SKM-1 treated with dmso at 0.1 percent for 144 hours (cell line): Measurements from ENCODE around the gene C1orf198.

ENCODE experiments used
- DNase-seq: peaks from one replicate; lab custom pipeline; 2025; ENCODE audit not compliant: unreplicated experiment; lab: John Stamatoyannopoulos, UW

Gene C1orf198

DNA sequence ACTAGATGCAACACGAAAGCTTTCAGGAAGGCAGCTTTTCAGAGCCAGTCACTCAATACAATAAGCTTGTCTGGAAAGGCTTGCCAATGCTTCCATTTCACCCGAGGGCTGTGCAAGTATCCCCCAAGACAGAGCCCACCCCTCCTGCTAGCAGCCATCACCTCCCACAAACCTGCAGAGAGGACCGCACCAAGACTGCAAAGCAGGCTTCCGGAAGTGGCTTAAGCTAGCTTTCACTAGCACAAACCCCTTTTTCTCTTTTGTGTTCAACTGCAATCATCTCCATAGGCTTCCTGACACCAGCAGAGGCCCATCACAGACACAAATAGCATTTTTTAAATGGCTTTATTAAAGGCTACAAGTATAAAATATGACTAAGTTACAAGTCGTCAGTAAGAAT is 31.5 kb downstream of the C1orf198 start:
- no peak for DNase-seq

DNA sequence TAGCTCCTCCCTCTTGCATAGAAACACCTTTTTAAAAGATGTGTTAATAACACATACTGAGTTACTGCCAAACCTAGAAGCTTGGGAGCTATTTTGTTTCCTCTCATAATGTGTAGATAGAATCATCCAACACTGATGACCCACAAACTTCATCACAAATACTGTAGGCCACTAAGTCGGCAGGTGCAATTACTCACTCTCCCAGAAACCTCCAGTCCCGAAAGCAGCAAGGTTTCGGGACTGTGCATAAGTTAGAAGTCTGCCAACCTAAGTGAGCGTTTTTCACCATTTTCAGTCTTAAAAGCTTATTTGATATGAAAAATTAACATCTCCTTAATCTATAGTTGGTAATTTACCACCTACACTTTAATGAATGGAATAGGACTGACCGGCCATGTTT is 32.0 kb downstream of the C1orf198 start:
- no peak for DNase-seq

DNA sequence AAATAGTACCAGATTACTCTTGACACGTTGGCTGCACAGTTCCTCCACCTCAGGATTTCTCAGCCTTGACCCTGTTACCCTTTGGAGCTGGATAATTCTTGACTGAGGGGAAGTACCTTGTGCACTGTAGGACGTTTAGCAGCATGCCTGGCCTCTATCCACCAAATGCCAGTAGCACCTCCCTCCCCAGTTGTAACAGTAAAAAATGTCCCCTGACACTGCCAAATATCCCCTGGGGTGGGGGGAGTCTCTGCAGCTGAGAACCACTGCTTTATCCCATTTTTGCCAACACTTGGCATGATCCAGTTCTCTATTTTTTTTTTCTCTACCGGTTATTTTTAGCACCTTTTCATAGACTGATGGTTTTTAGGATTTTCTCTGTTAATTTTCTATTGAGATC is 34.0 kb downstream of the C1orf198 start:
- DNase-seq: no peak

DNA sequence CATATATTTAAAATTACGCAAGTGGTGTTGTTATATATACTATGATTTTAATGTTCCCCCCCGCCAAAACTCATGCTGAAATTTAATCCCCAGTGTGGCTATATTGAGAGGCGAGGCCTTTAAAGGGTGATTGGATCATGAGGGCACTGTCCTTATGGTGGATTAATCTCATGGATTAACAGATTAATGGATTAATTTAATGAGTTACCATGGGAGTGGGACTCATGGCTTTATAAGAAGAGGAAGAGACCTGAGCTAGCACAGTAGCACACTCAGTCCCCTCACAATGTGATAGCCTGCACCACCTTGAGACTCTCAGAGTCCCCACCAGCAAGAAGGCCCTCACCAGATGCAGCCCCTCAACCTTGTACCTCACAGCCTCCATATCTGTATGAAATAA is 34.8 kb downstream of the C1orf198 start:
- DNase-seq: no peak

DNA sequence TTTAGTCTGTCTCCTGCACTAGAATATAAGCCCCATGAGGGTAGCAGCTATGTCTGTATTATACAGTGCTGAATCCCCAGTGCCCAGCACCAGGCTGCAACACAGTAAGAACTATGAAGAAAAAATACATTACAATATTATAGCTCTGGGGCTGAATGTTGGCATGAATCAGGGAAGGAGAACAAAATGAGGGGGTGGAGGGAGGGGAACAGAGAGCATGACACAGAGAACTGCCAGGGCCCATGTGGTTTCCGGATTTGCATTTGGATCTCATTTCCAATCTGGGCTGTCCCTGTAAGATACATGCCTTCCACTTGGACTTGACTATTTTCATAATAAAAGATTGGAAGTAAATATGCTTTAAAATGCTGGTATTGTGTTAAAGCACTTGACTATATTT is 35.8 kb downstream of the C1orf198 start:
- DNase-seq: no peak

DNA sequence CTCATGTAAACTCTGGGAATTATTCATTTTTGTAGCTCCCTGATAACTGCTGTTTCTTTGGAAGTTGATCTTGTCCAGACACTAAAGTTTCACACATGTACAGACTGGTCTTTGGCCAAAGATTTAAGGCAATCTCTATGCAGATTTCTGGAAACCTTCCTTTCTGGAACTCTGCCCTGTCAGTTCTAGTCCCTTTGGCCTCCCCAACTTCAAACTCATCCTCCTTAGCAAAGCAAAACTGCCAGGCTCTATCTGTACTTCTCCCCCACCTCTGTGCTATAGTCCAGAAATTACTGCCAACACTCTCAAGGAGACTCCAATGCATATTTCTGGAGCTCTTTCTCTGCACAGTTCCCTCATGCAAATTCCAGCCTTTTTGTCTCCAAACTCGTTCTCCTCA is 36.5 kb downstream of the C1orf198 start:
- DNase-seq: no peak

DNA sequence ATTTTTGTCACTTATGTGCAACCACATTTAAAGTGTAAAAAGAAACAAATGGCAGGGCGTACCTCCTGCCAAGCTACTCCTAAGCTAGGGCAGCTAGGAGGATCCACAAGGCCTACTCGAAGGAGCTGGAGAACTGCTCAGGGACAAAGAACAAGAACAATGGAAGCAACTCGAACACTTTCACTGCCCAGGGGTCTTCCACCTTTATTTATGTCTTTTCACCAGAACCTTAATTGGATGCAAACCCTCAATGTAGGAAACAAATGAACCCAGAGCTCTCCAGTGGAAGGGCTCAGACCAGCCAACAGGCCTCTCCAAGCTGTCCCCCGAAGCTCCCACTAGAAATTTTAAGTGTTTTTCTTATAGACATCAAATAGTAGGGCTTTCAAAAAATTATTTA is 39.9 kb downstream of the C1orf198 start:
- no peak for DNase-seq

DNA sequence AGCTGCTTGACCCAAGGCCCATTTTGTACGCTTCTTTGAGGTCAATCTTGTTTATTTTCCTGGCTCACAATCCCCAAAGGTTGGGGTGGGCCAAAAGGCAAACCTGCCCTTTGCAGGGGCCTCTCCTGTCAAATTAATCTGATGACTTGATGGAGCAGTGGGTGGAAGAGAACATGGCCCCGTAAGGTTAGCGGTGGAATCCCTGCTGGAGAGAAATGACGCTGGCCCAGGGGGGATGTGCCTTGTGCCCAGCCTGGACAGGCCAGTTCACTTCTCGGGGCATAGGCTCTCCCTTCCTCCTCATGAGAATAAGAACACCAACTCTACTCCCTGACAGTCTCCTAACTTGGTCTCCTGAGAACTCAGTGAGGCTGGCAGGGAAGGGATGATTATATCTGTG is 40.5 kb downstream of the C1orf198 start:
- no peak for DNase-seq

DNA sequence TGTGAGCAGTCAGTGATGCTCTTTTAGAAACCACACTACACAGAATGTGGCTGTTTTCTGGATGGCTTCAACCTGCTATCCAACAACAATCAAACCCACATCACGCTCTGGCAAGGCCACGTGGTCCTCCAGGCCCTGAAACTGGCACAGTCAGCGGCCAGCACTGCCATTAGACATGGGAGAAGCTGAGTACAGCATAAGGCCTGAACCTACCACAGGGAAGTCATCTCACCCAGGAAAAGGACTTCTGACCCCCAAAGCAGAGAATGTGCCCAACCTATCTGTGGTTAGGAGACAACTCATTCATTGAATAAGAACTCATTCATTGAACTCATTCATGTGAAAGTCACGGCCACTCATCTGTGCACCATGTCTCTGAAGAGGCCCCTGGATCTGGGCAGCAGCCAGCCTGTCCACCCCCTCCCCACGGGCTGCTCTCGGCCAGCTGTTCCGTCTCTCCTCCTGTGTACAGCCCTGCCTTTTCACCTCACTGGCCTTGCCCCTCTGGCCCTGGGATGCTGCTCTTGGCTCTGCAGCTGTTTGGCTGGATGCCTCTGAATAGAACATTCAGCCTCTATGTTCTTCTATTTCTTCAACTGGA is 41.1 kb downstream of the C1orf198 start:
- no peak for DNase-seq

DNA sequence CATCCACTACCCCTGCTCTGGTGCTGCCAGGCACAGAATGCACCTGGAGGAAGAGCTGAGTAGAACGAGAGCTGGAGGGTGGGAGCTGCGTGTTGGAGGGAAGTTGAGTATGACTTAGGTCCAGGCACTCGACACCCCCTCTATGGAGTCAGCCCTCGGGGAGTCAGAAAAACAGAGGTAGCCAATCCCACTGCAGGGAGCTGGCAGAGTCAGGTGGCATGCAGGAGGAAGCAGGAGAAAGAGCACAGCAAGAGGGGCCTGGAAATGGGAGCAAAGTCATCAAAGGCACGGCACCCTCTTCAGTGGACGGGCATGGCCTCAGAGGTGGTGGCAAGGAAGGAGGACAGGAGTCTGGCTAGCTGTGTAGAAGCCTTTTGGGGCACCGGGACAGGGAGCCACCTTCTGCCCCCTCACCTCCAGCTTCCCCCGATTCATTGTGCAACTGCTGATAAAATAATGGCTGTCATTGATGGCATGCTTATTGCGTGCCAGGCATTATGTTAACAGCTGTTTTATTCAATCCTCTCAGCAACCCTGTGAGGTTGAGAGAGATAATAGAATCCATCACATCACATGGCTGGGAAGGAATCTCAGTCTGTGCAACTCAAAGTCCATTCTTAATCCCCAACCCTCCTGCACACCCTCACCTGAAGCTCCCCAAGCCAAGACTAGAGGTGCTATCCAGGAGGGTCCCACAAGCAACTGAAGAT is 42.0 kb downstream of the C1orf198 start:
- DNase-seq: no peak

DNA sequence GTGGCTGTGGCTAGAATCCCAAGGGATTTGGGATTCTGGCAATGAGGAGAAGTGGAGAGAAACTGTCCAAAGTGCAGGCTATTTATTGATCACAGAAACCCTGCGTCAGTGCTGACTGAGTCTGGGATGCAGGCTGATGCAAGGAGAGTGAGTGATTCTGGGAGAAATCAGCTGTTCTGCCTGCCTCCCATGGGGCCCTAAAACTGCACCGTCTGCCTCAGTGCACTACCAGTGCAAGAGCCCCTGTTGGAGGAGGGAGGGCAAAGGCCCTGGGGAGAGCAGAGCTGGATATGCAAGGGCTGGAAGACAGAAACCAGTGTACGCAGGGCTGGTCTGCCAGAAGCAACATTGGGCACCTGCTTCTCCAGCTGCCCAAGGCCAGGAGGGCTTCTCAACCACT is 42.6 kb downstream of the C1orf198 start:
- DNase-seq: no peak

DNA sequence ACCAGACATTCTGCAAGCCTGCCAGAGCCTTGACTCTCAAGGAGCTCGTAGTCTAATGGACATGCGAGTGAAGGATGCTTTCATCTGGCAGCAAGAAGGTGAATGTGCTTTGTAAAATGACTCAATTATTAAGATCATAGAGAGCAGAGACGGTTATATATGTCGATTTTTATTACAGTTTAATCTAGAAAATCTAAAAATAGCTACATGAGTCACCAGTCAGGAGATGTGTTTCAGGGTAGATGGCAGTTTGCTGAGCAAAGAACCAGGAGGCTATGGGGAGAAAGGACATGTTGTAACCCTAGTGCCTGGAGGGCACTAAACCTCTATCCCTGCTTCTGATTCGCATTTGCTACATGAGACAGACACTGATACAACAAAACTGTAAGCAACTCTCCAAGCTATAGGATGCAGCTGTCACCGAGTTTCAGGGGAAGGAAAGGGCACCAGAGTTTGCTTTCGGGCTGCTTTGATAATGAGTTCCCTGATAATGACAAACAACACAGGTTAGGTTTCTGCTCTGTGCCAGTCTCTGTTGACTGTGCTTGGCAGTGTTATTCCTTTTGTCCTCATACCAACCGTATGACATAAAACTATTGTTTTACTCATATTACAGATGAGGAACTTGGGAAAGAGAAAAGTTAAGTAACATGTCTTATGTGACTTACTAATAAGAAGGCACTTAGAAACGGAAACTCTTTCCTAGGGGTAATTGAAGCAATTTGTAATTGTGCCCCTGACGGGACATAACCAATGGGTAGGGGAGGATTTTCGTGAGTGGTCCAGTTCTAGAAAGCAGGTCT is 43.2 kb downstream of the C1orf198 start:
- DNase-seq: peak; percentile 20

DNA sequence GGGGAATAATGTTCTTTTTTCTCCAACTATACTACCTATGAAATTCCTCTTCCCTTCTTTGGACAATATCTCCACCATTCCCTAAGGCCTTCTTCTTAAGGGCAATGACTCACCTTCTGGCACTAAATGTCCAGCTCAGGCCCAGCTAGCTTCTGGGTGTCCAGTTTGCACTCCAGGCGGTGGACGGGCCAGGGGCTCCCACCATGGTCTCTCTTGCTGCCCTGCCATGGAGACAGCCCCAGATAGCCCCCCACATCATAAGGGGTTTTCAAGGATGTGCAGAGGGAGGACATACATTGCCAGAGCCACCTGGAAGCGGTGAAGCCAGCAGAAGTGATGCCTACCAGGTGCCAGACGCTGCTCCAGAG is 43.8 kb downstream of the C1orf198 start:
- no peak for DNase-seq

DNA sequence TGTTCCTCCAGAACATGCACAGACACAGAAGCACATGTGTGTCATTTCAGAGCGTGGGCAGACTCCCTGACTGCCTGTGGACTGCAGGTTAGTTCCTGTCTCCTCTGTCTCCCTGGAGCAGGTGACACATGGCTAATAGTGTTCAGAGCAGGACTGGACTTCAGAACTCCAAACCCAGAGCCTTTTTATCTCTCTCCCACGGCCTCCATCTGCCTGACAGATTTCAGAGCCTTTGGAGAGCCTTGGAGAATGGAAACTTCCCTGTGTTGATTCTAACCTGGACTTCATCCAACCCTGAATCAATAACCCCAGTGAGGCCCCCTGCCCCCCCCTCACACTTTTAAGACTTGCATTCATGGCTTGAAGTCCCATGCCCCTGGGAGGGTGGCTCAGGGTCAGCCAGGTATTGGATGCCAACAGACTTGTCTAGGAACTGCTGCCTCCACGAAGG is 44.4 kb downstream of the C1orf198 start:
- no peak for DNase-seq

DNA sequence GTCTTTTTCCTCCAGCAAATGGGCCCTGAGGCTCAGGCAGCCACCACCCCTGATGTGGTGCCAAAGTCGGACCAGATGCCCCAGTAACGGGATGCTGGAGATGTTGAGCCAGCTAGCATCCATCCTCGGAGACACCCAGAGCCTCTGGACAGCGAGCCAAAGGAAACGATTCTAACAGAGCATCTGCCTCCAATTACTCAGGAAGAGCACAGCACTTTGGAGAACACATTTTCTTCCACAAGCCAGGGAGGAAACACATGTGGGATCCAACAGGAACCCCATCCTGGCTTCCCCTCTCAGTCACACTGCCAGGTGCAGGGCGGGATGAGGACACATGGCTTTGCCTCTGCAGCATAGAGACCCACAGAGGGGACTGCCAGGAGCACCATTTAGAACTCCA is 44.9 kb downstream of the C1orf198 start:
- no peak for DNase-seq

DNA sequence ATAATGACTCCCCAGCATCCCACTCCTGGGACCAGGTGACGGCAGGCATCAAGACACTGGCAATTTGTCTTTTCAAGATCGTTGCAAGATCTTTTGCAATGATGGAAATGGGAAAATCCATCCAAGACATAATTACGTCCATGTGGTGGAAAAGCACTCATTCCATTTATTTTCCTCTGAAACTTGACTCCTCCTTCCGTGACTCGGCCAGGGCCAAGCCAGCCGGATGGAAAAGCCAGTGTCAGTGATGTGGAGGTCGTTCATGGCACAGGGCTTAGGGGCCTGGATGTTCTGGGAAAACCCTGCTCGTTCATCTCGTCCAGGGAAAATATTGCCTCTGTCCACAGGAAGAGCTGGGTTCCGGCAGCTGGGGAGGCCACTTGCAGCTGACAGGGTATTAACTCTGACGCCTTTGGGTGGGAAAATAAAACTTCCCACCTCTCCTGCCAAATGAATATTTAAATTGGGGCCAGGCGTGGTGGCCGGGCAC is 46.2 kb downstream of the C1orf198 start:
- no peak for DNase-seq

DNA sequence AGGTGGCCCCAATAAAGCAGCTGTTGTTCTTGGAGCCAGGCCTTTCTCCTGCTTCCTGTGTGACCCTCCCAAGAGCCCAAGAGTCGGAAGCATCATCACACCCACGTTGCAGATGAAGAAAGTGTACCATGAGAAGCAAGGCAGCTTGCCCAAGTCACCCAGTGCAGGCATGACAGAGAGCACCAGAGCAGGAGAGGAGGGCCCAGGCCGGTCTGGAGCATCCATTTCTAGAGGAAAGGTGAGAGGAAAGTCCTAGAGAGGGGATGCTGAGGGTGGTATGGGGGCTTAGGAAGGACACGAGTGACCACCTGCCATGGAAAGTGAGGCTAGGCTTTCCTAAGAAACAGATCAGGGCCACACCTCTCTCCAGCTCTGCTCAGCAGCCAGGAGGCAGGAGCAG is 47.0 kb downstream of the C1orf198 start:
- no peak for DNase-seq

DNA sequence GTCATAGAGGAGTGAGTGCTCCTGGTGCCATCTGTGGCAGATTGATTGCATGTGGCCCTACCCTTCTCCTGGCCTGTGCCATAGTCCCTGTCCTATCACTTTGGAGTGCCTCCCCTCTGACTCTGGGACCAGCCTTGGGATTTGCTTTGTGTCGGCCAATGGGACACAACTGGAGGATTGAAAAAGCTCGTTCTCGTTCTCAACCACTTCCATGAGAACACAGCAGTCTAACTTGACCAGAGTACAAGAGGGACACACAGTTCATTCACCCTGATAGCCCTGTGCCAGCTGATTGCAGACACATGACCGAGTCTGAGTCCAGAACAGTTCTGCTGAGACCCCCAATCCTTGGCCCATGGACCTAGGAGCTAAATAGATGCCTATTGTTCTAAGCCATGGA is 47.8 kb downstream of the C1orf198 start:
- DNase-seq: no peak

DNA sequence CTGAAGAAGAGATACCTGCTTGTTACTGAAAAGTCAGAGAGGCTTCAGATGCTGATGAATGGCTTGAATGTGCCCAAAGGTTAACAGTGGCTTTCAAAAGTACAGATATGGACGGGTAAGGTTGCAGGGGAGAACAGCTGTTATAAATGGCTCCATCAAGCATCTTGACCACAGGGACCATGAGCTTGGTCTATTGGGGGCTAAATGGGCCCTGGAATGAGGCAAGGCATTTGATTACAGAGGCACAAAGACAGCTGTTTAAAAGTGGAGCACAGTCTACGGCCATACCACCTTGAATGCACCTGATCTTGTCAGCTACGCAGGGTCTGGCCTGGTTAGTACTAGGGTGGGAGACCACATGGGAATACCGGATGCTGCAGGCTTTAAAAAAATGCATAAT is 48.3 kb downstream of the C1orf198 start:
- DNase-seq: no peak

DNA sequence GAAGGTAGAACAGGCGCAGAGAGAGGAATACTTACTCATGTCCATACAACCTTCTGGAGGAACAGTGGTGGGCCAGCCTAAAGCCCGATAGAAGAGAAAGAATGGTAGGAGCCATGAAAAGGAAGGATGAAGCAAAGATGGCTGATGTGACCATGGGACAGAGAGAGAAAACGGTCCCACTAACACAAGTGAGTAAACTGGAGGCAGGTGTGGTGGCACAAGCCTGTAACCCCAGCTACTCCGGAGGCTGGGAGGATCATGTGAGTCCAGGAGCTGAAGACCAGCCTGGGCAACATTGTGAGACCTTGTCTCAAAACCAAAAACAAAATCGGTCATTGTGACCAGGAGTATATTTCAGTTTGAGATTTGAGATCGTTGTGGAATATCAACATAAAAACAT is 49.4 kb downstream of the C1orf198 start:
- DNase-seq: no peak

DNA sequence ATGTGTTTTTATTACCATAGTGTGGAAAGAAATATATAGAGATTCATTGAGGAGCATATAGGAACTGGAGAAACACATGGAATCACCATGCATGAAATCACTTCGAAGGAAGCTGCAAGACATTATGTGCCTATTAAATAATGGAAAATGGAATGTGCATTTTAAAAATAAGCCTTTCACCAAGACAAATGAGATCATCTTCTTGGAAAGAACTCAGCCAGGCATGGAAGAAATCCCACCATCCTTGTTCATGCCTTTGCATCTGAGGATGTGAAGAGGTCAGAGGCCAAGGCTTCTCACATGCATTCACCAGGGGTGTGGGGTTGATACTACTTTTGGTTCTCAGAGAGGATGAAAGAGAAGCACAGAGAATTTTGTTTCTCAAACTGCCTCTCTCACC is 50.0 kb downstream of the C1orf198 start:
- DNase-seq: no peak

DNA sequence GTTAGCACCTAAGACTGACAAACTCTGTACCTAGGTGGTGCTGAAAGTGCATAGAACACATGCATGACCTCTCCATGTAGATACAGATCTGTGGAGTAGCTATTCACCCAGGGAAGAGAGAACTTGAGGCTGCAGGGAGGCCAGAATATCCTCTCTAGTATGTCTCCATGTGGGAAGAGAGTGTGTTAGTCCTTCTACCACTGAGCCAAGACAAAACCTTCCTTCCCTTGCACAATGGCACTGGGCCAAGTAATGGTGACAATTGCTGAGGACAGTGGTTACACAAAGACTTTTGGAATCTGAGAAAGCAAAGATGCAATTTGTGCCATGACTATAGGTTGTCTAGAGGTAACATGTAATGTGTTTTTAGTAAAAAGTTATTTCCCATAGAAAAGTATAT is 52.3 kb downstream of the C1orf198 start:
- DNase-seq: no peak
